MM.1S (cell line): ENCODE measurements around the gene CASP9.

ENCODE experiments used
- DNase-seq: peaks from one replicate; pipeline ENCODE4 v3.0.0-alpha.2; 2015
- H2AFZ ChIP-seq: fragments of 300-600 bp; sonication (generic); 2 replicates; pipeline ENCODE4 v1.6.0; 2016; ENCODE audit warnings: antibody characterized with exemption, low read length
- H3F3A ChIP-seq: fragments of 300-600 bp; sonication (generic); 2 replicates; pipeline ENCODE4 v1.6.1; 2016; ENCODE audit warnings: mild to moderate bottlenecking, antibody characterized with exemption, low read length, moderate library complexity, mixed read lengths; ENCODE audit not compliant: insufficient read depth
- H3K27ac ChIP-seq: fragments of 300-600 bp; sonication (generic); 2 replicates; pipeline ENCODE4 v1.5.1; 2016; ENCODE audit warnings: mild to moderate bottlenecking, low read length
- H3K27me3 ChIP-seq: fragments of 300-600 bp; sonication (generic); replicated peaks from 2 replicates; pipeline ENCODE4 v1.6.0; 2016; ENCODE audit warnings: low read length; ENCODE audit not compliant: insufficient read depth
- H3K36me3 ChIP-seq: fragments of 300-600 bp; sonication (generic); replicated peaks from 2 replicates; pipeline ENCODE4 v1.6.1; 2016; ENCODE audit warnings: mild to moderate bottlenecking, low read length, mixed read lengths; ENCODE audit not compliant: insufficient read depth
- H3K4me1 ChIP-seq: fragments of 300-600 bp; sonication (generic); 2 replicates; pipeline ENCODE4 v1.6.1; 2016; ENCODE audit warnings: low read length, mixed read lengths
- H3K4me2 ChIP-seq: fragments of 300-600 bp; sonication (generic); 2 replicates; pipeline ENCODE4 v1.6.0; 2016; ENCODE audit warnings: low read depth, low read length
- H3K4me3 ChIP-seq: fragments of 300-600 bp; sonication (generic); 2 replicates; pipeline ENCODE4 v1.5.1; 2016; ENCODE audit warnings: low read length, mixed read lengths
- H3K79me2 ChIP-seq: fragments of 300-600 bp; sonication (generic); 2 replicates; pipeline ENCODE4 v1.6.1; 2016; ENCODE audit warnings: mixed run types, low read length, mixed read lengths
- H3K9ac ChIP-seq: fragments of 300-600 bp; sonication (generic); 2 replicates; pipeline ENCODE4 v1.6.1; 2016; ENCODE audit warnings: low read length, mixed read lengths
- H3K9me2 ChIP-seq: fragments of 300-600 bp; sonication (generic); replicated peaks from 2 replicates; pipeline ENCODE4 v1.6.1; 2016; ENCODE audit warnings: mild to moderate bottlenecking, low read length, mixed read lengths; ENCODE audit not compliant: insufficient read depth
- H3K9me3 ChIP-seq: fragments of 300-600 bp; sonication (generic); replicated peaks from 2 replicates; pipeline ENCODE4 v1.6.1; 2016; ENCODE audit warnings: mild to moderate bottlenecking, low read length, mixed read lengths; ENCODE audit not compliant: insufficient read depth
- H4K20me1 ChIP-seq: fragments of 300-600 bp; sonication (generic); 2 replicates; pipeline ENCODE4 v1.6.1; 2016; ENCODE audit warnings: mild to moderate bottlenecking, low read length, moderate library complexity, mixed read lengths; ENCODE audit not compliant: insufficient read depth
- EZH2 ChIP-seq: fragments of 300-600 bp; sonication (generic); optimal IDR thresholded peaks from 2 replicates; pipeline ENCODE3; 2017; ENCODE audit warnings: low read depth, mild to moderate bottlenecking, antibody characterized with exemption, low read length, mixed read lengths
- EZH2phosphoT487 ChIP-seq: fragments of 300-600 bp; sonication (generic); IDR thresholded peaks from 2 replicates; pipeline ENCODE4 v1.6.1; 2018; ENCODE audit warnings: antibody characterized with exemption, low read length
- TF ChIP-seq, protein P1 (sequence below): fragments of 300-600 bp; sonication (generic); IDR thresholded peaks from 2 replicates; pipeline ENCODE4 v1.5.1; 2016; ENCODE audit warnings: antibody characterized with exemption, low read length, mixed read lengths

CASP9 gene

DNA sequence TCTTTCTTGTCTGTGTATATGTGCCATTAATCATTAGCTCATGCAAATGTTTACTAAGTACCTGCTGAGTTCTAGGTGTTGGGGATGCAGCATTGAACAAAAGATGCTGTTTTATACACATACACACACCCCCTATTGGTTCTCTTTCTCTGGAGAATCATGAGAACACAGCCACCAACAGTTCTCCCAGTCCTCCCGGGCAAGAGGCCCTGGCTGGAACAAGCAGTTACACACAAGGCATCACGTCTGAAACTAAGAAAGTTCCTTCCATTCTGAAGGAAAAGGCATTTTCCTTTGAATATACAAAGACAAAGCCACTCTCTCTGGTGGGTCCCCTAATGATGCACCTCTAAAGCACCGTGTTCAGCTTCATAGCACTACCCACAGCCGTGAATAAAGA lies 10.8 kb downstream of the CASP9 start:
- H3K4me3 ChIP-seq = no peak overlapping the region
- no peaks in the 10 kb centered on the region for H3K9me3 ChIP-seq
- no peak overlapping the region for H3K4me2 ChIP-seq
- no peaks in the 10 kb centered on the region for H3K79me2 ChIP-seq
- H3K9me2 ChIP-seq = no peaks in the 10 kb centered on the region
- no peaks in the 10 kb centered on the region for H3K4me1 ChIP-seq
- H4K20me1 ChIP-seq = no peaks in the 10 kb centered on the region
- DNase-seq = no peak
- TF ChIP-seq, protein P1, sequence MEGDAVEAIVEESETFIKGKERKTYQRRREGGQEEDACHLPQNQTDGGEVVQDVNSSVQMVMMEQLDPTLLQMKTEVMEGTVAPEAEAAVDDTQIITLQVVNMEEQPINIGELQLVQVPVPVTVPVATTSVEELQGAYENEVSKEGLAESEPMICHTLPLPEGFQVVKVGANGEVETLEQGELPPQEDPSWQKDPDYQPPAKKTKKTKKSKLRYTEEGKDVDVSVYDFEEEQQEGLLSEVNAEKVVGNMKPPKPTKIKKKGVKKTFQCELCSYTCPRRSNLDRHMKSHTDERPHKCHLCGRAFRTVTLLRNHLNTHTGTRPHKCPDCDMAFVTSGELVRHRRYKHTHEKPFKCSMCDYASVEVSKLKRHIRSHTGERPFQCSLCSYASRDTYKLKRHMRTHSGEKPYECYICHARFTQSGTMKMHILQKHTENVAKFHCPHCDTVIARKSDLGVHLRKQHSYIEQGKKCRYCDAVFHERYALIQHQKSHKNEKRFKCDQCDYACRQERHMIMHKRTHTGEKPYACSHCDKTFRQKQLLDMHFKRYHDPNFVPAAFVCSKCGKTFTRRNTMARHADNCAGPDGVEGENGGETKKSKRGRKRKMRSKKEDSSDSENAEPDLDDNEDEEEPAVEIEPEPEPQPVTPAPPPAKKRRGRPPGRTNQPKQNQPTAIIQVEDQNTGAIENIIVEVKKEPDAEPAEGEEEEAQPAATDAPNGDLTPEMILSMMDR = no peak
- TF ChIP-seq EZH2phosphoT487 (no peak), EZH2 (no peak)
- H3K9ac ChIP-seq = no peak overlapping the region
- H2AFZ ChIP-seq = no peak overlapping the region
- no peak overlapping the region for H3K27ac ChIP-seq
- no peaks in the 10 kb centered on the region for H3K36me3 ChIP-seq
- H3K27me3 ChIP-seq = no peaks in the 10 kb centered on the region
- H3F3A ChIP-seq = no peaks in the 10 kb centered on the region

- DNase-seq = no peak
- no peaks in the 10 kb centered on the region for H3K4me1 ChIP-seq
- no peaks in the 10 kb centered on the region for H3K27me3 ChIP-seq
- no peaks in the 10 kb centered on the region for H3K79me2 ChIP-seq
- no peaks in the 10 kb centered on the region for H3K9me3 ChIP-seq
- no peaks in the 10 kb centered on the region for H4K20me1 ChIP-seq
- TF ChIP-seq EZH2phosphoT487 = no peak
- TF ChIP-seq, protein P1 = no peak
- no peak for TF ChIP-seq EZH2
- H2AFZ ChIP-seq = no peak overlapping the region
- H3K36me3 ChIP-seq = no peaks in the 10 kb centered on the region
- H3K9me2 ChIP-seq = no peaks in the 10 kb centered on the region
- H3K27ac ChIP-seq = no peak overlapping the region
- no peaks in the 10 kb centered on the region for H3F3A ChIP-seq
- H3K9ac ChIP-seq = no peak overlapping the region
- no peak overlapping the region for H3K4me3 ChIP-seq
- H3K4me2 ChIP-seq = no peak overlapping the region
Measured at GRCh38 chr1:15510611-15511405, 13.2 kb downstream of the CASP9 start.

DNA sequence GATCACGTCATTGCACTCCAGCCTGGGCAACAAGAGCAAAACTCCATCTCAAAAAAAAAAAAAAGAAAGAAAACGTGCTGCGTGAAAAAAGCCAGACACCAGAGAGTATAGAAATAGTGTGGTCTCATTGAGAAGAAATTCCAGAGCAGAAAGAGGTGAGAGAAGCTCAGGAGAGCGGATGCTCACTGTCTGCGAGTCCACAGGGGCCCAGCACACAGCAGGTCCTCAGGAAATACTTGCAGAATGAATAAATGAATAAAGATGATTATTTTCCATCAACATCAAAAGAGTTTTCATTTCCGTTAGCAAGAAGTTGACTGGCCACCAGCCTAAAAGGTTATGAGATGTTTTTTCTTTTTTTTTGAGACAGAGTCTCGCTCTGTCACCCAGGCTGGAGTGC lies 14.4 kb downstream of the CASP9 start:
- Histone ChIP-seq H3K4me1 (no peaks in the 10 kb centered on the region), H3K79me2 (no peaks in the 10 kb centered on the region), H3K27me3 (no peaks in the 10 kb centered on the region), H3F3A (no peaks in the 10 kb centered on the region), H3K9ac (no peak overlapping the region), H3K4me3 (no peak overlapping the region), H4K20me1 (no peaks in the 10 kb centered on the region), H3K36me3 (no peaks in the 10 kb centered on the region), H3K9me3 (no peaks in the 10 kb centered on the region), H2AFZ (no peak overlapping the region), H3K9me2 (no peaks in the 10 kb centered on the region), H3K4me2 (no peak overlapping the region), H3K27ac (no peak overlapping the region)
- TF ChIP-seq EZH2 = no peak
- TF ChIP-seq, protein P1 = no peak
- TF ChIP-seq EZH2phosphoT487 = no peak
- DNase-seq = no peak
